ENCODE data around the gene MKI67.
"Not testable (repeated sequence)": the region's sequence is repeated elsewhere in the genome, so short reads cannot be mapped to it uniquely, and the experiment has no call there.

The MKI67 gene

GRCh38 chr10:128103229-128103714 lies 23.0 kb downstream of the MKI67 start:
- no peak for DNase-seq (ENCODE audit: low read depth)

GRCh38 chr10:128102480-128103228 lies 23.6 kb downstream of the MKI67 start:
- DNase-seq (ENCODE audit: low read depth) = no peak

GRCh38 chr10:128101901-128102300 lies 24.3 kb downstream of the MKI67 start:
- no peak for DNase-seq (ENCODE audit: low read depth)

GRCh38 chr10:128099901-128100300 lies 26.3 kb downstream of the MKI67 start:
- no peak for DNase-seq (ENCODE audit: low read depth)

- DNase-seq (ENCODE audit: low read depth) = no peak
These were observed 27.6 kb downstream of the MKI67 start for GRCh38 chr10:128098631-128099030.

GRCh38 chr10:128097783-128098182 lies 28.4 kb downstream of the MKI67 start:
- no peak for DNase-seq (ENCODE audit: low read depth)

GRCh38 chr10:128096486-128097199 lies 29.6 kb downstream of the MKI67 start:
- no peak for DNase-seq (ENCODE audit: low read depth)

- no peak for DNase-seq (ENCODE audit: low read depth)
These were observed 30.3 kb downstream of the MKI67 start for GRCh38 chr10:128095753-128096469.

GRCh38 chr10:128095027-128095752 lies 31.0 kb downstream of the MKI67 start:
- no peak for DNase-seq (ENCODE audit: low read depth)

GRCh38 chr10:128094596-128094995 lies 31.6 kb downstream of the MKI67 start:
- DNase-seq (ENCODE audit: low read depth) = not testable (repeated sequence)

- no peak for DNase-seq (ENCODE audit: low read depth)
These were observed 33.8 kb downstream of the MKI67 start for GRCh38 chr10:128092454-128092853.

- DNase-seq (ENCODE audit: low read depth) = no peak
These were observed 34.5 kb downstream of the MKI67 start for GRCh38 chr10:128091636-128092210.

GRCh38 chr10:128087884-128088709 lies 38.1 kb downstream of the MKI67 start:
- DNase-seq (ENCODE audit: low read depth) = no peak

- no peak for DNase-seq (ENCODE audit: low read depth)
These were observed 38.9 kb downstream of the MKI67 start for GRCh38 chr10:128087146-128087883.

GRCh38 chr10:128086003-128086863 lies 40.0 kb downstream of the MKI67 start:
- no peak for DNase-seq (ENCODE audit: low read depth)

GRCh38 chr10:128084991-128085390 lies 41.2 kb downstream of the MKI67 start:
- no peak for DNase-seq (ENCODE audit: low read depth)

GRCh38 chr10:128084364-128084763 lies 41.9 kb downstream of the MKI67 start:
- DNase-seq (ENCODE audit: low read depth) = no peak

GRCh38 chr10:128083191-128083895 lies 42.9 kb downstream of the MKI67 start:
- DNase-seq (ENCODE audit: low read depth) = no peak
